Muscle of leg (tissue), 11 donors: Measurements from ENCODE around the gene FBXO5. TPM values are rescaled to one million over a fixed set of nuclear protein-coding genes. Genes with fewer than 3 reads are reported as not detected.
"Not testable (repeated sequence)": the region's sequence is repeated elsewhere in the genome, so short reads cannot be mapped to it uniquely, and the experiment has no call there.

Experiments used
- DNase-seq: peaks from one replicate; pipeline ENCODE4 v3.0.0; 2013
- H3K27ac ChIP-seq: one replicate; pipeline ENCODE4 v1.5.1; 2013; ENCODE audit warnings: mild to moderate bottlenecking, low read length, control low read depth
- H3K27me3 ChIP-seq: one replicate; pipeline ENCODE4 v1.6.1; 2013; ENCODE audit warnings: low read length; ENCODE audit not compliant: control insufficient read depth, insufficient read depth
- H3K36me3 ChIP-seq: one replicate; pipeline ENCODE4 v1.6.1; 2013; ENCODE audit warnings: low read length; ENCODE audit not compliant: control insufficient read depth, insufficient read depth
- H3K4me1 ChIP-seq: one replicate; pipeline ENCODE4 v1.6.1; 2013; ENCODE audit warnings: low read length; ENCODE audit not compliant: control insufficient read depth, insufficient read depth
- H3K4me3 ChIP-seq: one replicate; pipeline ENCODE4 v1.5.1; 2013; ENCODE audit warnings: low read length, control low read depth
- H3K9me3 ChIP-seq: replicated peaks from 2 replicates; pipeline ENCODE4 v1.6.1; 2013; ENCODE audit warnings: low read depth, low read length; ENCODE audit not compliant: control insufficient read depth
- WGBS: methylation state at CpG from one replicate; pipeline ENCODE4 v1.1.5; 2013; ENCODE audit warnings: missing lambda C conversion rate; ENCODE audit not compliant: insufficient coverage; 5-methylcytosine and 5-hydroxymethylcytosine counted together
- polyA plus RNA-seq, 8 donors: library from polyadenylated mRNA; unstranded; fragments of 120-200 nt; gene quantifications; one replicate each; pipeline versions ENCODE4 v1.2.1 to v1.2.3, GENCODE V29; 2013; ENCODE audit warnings: inconsistent platforms in 1 of 8, low replicate concordance in 1 of 8; ENCODE audit not compliant: insufficient read length in 8 of 8, insufficient read depth in 1 of 8
- total RNA-seq: library from RNA; stranded (reverse); fragments of 120-200 nt; gene quantifications from one replicate; pipeline ENCODE4 v1.2.4, GENCODE V29; 2013

The FBXO5 gene
- total and polyA plus RNA-seq, 9 donors, result 12.4 to 20.7 (median 17.9) TPM

GRCh38 chr6:152999538-152999937 is 16.7 kb upstream of the FBXO5 start:
- H3K36me3 ChIP-seq, H3K9me3 ChIP-seq, H3K4me1 ChIP-seq, DNase-seq, H3K27ac ChIP-seq, H3K27me3 ChIP-seq, H3K4me3 ChIP-seq: not testable (repeated sequence)
- WGBS, result no CpG with 5 or more reads among the region's 2 CpGs

DNA sequence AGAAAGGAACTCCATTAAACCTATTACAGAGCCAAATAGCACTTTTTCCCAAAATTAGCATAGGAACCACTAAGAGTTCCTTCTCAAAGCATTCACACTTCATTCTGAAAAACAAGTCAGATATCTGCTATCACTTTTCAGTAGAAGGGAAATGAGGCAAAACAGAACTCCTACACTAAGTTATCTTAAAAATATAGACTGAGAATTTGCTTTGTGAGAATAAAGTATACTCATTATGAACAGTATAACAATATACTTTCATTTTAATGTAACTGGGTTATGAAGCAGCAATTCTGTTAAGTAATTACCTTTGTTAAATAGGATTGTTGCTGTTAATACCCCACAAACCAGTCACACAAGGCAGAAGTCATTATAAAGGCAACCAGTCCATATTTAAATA is 11.0 kb upstream of the FBXO5 start:
- no peaks in the 10 kb centered on the region for H3K9me3 ChIP-seq
- no peaks in the 10 kb centered on the region for H3K27me3 ChIP-seq
- DNase-seq, result no peak
- H3K27ac ChIP-seq, result no peak overlapping the region
- no peaks in the 10 kb centered on the region for H3K4me1 ChIP-seq
- peaks cover 20% of the 10 kb centered on the region for H3K36me3 ChIP-seq
- no peak overlapping the region for H3K4me3 ChIP-seq

- Histone ChIP-seq H3K27ac (no peak overlapping the region), H3K4me3 (no peak overlapping the region), H3K9me3 (no peaks in the 10 kb centered on the region), H3K36me3 (peaks cover 20% of the 10 kb centered on the region), H3K4me1 (no peaks in the 10 kb centered on the region), H3K27me3 (no peaks in the 10 kb centered on the region)
- DNase-seq, result no peak
Observed at GRCh38 chr6:152993431-152993830, 10.6 kb upstream of the FBXO5 start.

DNA sequence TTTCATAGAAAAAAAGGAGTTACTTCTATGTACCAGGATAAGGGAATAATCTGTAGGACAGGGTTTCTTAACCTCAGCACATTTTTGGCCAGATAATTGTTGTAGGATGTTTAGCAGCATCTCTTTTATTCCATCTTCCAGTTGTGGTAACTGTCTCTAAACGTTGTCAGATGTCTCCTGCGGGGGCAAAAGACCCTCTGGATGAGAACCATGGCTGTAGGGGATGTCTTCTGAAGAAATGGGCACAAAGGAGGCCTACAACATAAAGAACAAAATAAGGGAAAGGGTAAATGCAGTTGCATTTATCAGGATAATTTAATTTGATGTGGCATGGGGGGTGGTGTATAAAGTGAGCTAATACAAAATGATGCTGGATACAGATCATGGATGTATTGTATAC is 4.1 kb upstream of the FBXO5 start:
- H3K9me3 ChIP-seq, result no peaks in the 10 kb centered on the region
- no peak overlapping the region for H3K4me3 ChIP-seq
- H3K4me1 ChIP-seq, result peaks cover 13% of the 10 kb centered on the region
- no peak for DNase-seq
- peaks cover 7% of the 10 kb centered on the region for H3K36me3 ChIP-seq
- H3K27ac ChIP-seq, result no peak overlapping the region
- no CpG with 5 or more reads among the region's 2 CpGs for WGBS
- no peaks in the 10 kb centered on the region for H3K27me3 ChIP-seq

DNA sequence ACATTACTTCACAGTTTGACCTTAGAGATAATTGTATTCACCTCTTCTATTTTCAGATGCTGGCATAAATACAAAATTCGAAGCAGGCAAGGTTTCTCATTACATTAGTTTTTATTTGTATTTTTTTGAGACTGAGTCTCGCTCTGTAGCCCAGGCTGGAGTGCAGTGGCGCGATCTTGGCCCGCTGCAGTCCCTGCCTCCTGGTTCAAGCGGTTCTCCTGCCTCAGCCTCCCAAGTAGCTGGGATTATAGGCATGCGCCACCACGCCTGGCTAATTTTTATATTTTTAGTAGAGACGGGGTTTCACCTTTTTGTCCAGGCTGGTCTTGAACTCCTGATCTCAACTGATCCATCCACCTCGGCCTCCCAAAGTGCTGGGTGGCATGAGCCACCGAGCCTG is 2.5 kb upstream of the FBXO5 start:
- H3K4me1 ChIP-seq, result peaks cover 14% of the 10 kb centered on the region
- 91% methylated on average over 4 of the region's 11 CpGs for WGBS
- H3K36me3 ChIP-seq, H3K27ac ChIP-seq, H3K27me3 ChIP-seq, H3K9me3 ChIP-seq, DNase-seq, H3K4me3 ChIP-seq: not testable (repeated sequence)

DNA sequence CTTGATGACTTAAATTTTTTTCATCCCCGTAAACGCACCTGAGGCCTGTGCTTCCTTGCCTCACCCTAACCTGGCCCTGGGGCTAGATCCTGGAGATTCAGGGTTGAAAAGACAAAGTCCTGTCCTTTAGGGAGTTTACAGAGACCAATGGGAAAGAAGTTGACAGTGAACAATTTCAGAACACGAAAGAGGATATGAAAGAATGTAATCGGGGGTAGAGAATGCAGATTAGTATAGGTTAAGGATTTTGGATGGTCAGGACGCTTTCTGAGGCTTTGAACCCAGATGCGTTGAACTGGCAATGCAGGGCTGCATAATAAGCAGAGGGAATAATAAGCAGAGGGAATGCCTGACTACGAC is 1.7 kb upstream of the FBXO5 start:
- Histone ChIP-seq H3K4me3 (peak overlapping the region; percentile 58), H3K27ac (peak overlapping the region; percentile 98), H3K27me3 (no peaks in the 10 kb centered on the region), H3K9me3 (no peaks in the 10 kb centered on the region), H3K4me1 (peaks cover 14% of the 10 kb centered on the region), H3K36me3 (peaks cover 7% of the 10 kb centered on the region)
- peak; percentile 16 for DNase-seq
- 6% methylated on average over 7 of the region's 7 CpGs for WGBS

DNA sequence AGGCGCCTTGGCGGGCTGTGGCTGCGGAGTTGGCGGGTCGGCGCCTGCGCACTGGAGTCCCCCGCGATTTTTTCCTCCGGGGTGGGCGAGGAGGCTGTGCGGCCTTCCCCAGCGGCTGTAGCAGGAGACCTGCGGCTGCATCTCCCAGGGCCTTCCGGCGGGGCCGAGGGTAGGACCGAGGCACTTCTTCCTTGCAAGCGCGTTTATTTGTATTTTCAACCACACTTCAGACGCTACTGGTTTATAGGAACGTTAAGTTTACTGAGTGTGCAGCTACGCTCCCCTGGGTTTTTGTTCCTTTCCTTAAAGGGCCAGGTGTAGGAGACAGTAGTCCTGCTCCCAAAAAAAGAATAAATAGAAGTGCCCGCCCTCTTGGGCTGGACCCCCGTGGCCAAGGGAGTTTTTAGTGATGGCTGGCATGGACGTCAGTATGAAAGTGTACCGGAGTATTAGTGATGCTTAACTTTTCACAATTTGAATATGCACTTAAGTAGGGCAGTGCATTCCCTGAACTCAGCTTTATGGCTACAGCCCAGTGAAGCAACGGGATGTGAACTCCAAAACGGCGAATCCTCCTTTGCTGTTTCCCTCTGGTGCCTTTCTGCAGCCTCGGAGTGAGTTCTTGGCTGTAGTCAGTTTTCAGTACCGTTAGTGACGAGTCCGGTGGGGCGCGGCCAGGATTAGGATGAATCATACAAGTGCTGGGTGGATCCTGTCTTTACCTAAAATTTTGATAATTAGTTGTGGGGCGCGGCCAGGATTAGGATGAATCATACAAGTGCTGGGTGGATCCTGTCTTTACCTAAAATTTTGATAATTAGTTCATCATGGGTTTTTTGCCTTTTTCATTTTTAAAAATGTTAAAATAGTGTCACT is 1.0 kb upstream of the FBXO5 start:
- H3K36me3 ChIP-seq, result peaks cover 7% of the 10 kb centered on the region
- H3K4me1 ChIP-seq, result peaks cover 14% of the 10 kb centered on the region
- H3K4me3 ChIP-seq, result peak overlapping the region; percentile 58
- no peaks in the 10 kb centered on the region for H3K9me3 ChIP-seq
- DNase-seq, result peak; percentile 94
- 1% methylated on average over 21 of the region's 38 CpGs for WGBS
- H3K27ac ChIP-seq, result peak overlapping the region; percentile 98
- no peaks in the 10 kb centered on the region for H3K27me3 ChIP-seq

DNA sequence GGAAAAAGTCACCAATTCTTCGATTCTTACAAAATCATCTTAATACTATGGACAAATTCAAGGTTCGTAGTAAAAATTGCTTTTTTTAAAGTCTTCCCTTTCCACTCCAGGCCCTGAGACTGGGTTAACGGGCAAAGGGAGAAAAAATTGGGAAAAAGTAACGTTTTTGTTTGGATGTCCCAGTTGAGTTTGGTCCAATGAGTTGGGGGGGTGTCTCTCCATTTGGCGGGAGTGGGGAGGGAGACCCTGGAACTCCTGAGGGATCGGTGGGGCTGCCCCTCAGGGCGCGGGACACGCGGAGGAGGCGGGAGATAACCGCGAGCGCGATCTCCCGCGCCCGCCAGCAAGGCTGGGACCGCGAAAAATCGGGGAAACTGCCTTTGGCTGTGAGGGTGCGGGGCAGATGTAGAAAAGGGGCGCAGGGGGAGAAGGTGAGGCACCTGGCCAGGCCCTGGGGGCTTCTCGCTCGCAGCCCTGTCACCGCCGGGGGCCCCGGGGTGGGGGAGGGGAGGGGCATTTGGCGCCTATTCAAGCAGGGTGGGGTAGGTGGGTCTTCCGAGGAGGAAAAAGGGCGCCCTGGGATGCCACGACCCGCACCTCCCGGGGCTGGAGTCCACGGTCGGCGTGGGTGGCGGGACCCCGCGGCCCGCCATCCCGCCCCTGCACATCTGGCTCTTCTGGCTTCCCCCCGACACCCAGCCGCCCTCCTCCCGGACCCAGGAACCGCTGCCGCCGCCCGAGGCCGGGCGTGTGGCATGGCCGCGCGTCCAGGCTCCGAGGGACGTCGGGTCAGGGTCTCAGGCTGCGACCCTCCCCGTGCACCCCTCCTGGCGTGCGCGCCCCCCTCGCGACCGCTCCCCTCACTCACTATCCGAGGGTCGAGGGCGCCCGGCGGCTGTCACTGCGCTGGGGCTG is 595 bp downstream of the FBXO5 start:
- Histone ChIP-seq H3K9me3 (no peaks in the 10 kb centered on the region), H3K27ac (no peak overlapping the region), H3K4me1 (peaks cover 14% of the 10 kb centered on the region), H3K36me3 (peaks cover 10% of the 10 kb centered on the region), H3K27me3 (no peaks in the 10 kb centered on the region), H3K4me3 (peak overlapping the region; percentile 58)
- peak; percentile 20 for DNase-seq
- under 1% methylated on average over 67 of the region's 71 CpGs for WGBS

GRCh38 chr6:152981219-152981618 is 1.6 kb downstream of the FBXO5 start:
- no peak for DNase-seq
- peaks cover 14% of the 10 kb centered on the region for H3K4me1 ChIP-seq
- H3K4me3 ChIP-seq, result peak overlapping the region; percentile 11
- no peak overlapping the region for H3K27ac ChIP-seq
- H3K27me3 ChIP-seq, result no peaks in the 10 kb centered on the region
- peaks cover 8% of the 10 kb centered on the region for H3K36me3 ChIP-seq
- H3K9me3 ChIP-seq, result no peaks in the 10 kb centered on the region
- no CpG with 5 or more reads among the region's 2 CpGs for WGBS

- WGBS, result no CpG with 5 or more reads among the region's 1 CpG
- H3K9me3 ChIP-seq, result no peaks in the 10 kb centered on the region
- no peaks in the 10 kb centered on the region for H3K27me3 ChIP-seq
- peaks cover 14% of the 10 kb centered on the region for H3K4me1 ChIP-seq
- no peak overlapping the region for H3K4me3 ChIP-seq
- no peak overlapping the region for H3K27ac ChIP-seq
- DNase-seq, result no peak
- H3K36me3 ChIP-seq, result peaks cover 6% of the 10 kb centered on the region
Observed at GRCh38 chr6:152980656-152981055, 2.2 kb downstream of the FBXO5 start.
